HepG2 (cell line): ENCODE data around the gene NKD1. TPM values are rescaled to one million over a fixed set of nuclear protein-coding genes. Genes with fewer than 3 reads are reported as not detected.

Experiments
- BHLHE40 ChIP-seq: IDR thresholded peaks from 2 replicates; pipeline ENCODE4 v1.6.1; 2011; ENCODE audit warnings: low read length, improper control_type of control experiment
- HMG20A ChIP-seq: IDR thresholded peaks from 2 replicates; pipeline ENCODE4 v1.6.1; 2016; ENCODE audit warnings: borderline replicate concordance
- MEIS2 ChIP-seq: sonication (generic); formaldehyde crosslinking; IDR thresholded peaks from 2 replicates; pipeline ENCODE4 v1.9.0; 2021; ENCODE audit warnings: mild to moderate bottlenecking, missing genetic modification reagents
- PHF20 ChIP-seq: sonication (generic); formaldehyde crosslinking; IDR thresholded peaks from 2 replicates; pipeline ENCODE4 v1.5.0; 2020; ENCODE audit warnings: mild to moderate bottlenecking, missing genetic modification reagents
- PHF8 ChIP-seq: sonication (generic); formaldehyde crosslinking; IDR thresholded peaks from 2 replicates; pipeline ENCODE4 v1.5.0; 2020; ENCODE audit warnings: missing genetic modification reagents
- RBFOX2 ChIP-seq: fragments of 200-400 bp; formaldehyde crosslinking; IDR thresholded peaks from 2 replicates; pipeline ENCODE4 v1.6.1; 2017; ENCODE audit warnings: low read depth, mild to moderate bottlenecking, low read length
- SIN3B ChIP-seq: fragments of 150-350 bp; IDR thresholded peaks from 2 replicates; pipeline ENCODE4 v1.6.1; 2014; ENCODE audit warnings: low read length
- SMARCC2 ChIP-seq: fragments of 450-650 bp; IDR thresholded peaks from 2 replicates; pipeline ENCODE4 v1.6.1; 2017; ENCODE audit warnings: antibody characterized with exemption, mild to moderate bottlenecking
- SMYD3 ChIP-seq: sonication (generic); formaldehyde crosslinking; IDR thresholded peaks from 2 replicates; pipeline ENCODE4 v1.8.1; 2023; ENCODE audit warnings: mild to moderate bottlenecking, missing genetic modification reagents
- SSRP1 ChIP-seq: IDR thresholded peaks from 2 replicates; pipeline ENCODE4 v1.6.1; 2016; ENCODE audit warnings: control low read depth
- TBL1XR1 ChIP-seq: fragments of 150-350 bp; IDR thresholded peaks from 2 replicates; pipeline ENCODE4 v1.6.1; 2014; ENCODE audit warnings: borderline replicate concordance, low read length; ENCODE audit not compliant: partially characterized antibody
- TCF12 ChIP-seq, 2 experiments: fragments of 450-650 bp in 1 of 2; sonication (generic) in 1 of 2; formaldehyde crosslinking in 1 of 2; IDR thresholded peaks; 2 replicates each; pipeline versions ENCODE4 v1.6.1 to v1.8.0; 2017 to 2022; ENCODE audit warnings: antibody characterized with exemption in 1 of 2, mild to moderate bottlenecking in 1 of 2, missing genetic modification reagents in 1 of 2, moderate library complexity in 1 of 2
- U2AF1 ChIP-seq: fragments of 200-400 bp; formaldehyde crosslinking; optimal IDR thresholded peaks from 2 replicates; pipeline ENCODE3; 2017; ENCODE audit warnings: mild to moderate bottlenecking, low read depth, low read length
- ZFP41 ChIP-seq: sonication (generic); formaldehyde crosslinking; IDR thresholded peaks from 2 replicates; pipeline ENCODE4 v1.4.0; 2020; ENCODE audit warnings: mild to moderate bottlenecking, missing genetic modification reagents, borderline replicate concordance
- ZNF674 ChIP-seq: sonication (generic); formaldehyde crosslinking; IDR thresholded peaks from 2 replicates; pipeline ENCODE4 v1.5.0; 2020; ENCODE audit warnings: low read depth, mild to moderate bottlenecking, missing genetic modification reagents
- ZZZ3 ChIP-seq: sonication (generic); formaldehyde crosslinking; IDR thresholded peaks from 2 replicates; pipeline ENCODE4 v1.4.0; 2020; ENCODE audit warnings: missing genetic modification reagents, mild to moderate bottlenecking, borderline replicate concordance
- polyA plus RNA-seq, 8 experiments: library from polyadenylated mRNA; depleted of rRNA in 3 of 8; stranded (reverse) in 7 of 8; unstranded in 1 of 8; fragments of >200 nt; fragmentation: Illumina TruSeq in 4 of 8; extraction: Trizol in 4 of 8; gene quantifications; 2 replicates each; pipeline versions ENCODE4 v1.2.1 to v1.2.3, GENCODE V29; 2011 to 2016; ENCODE audit warnings: low read depth in 4 of 8, missing spikeins in 1 of 8, mixed read lengths in 1 of 8; ENCODE audit not compliant: insufficient read depth in 1 of 8
- total RNA-seq, 5 experiments: library from RNA; depleted of rRNA; stranded (reverse); fragments of >200 nt; fragmentation: Illumina TruSeq; extraction: Trizol; gene quantifications; 2 replicates each; pipeline ENCODE4 v1.2.3, GENCODE V29; 2016; ENCODE audit warnings: low read depth in 1 of 5
- TF ChIP-seq, protein P1 (sequence below): sonication (generic); formaldehyde crosslinking; IDR thresholded peaks from 2 replicates; pipeline ENCODE4 v1.5.0; 2020; ENCODE audit warnings: missing genetic modification reagents
- TF ChIP-seq, protein P2 (sequence below): sonication (generic); formaldehyde crosslinking; IDR thresholded peaks from 2 replicates; pipeline ENCODE4 v1.5.0; 2020; ENCODE audit warnings: missing genetic modification reagents, mild to moderate bottlenecking, borderline replicate concordance
- TF ChIP-seq, protein P3 (sequence below): sonication (generic); formaldehyde crosslinking; conservative IDR thresholded peaks from 2 replicates; pipeline ENCODE4 v1.4.0; 2020; ENCODE audit warnings: missing genetic modification reagents
- TF ChIP-seq, protein P4 (sequence below): sonication (generic); formaldehyde crosslinking; IDR thresholded peaks from 2 replicates; pipeline ENCODE4 v1.5.1; 2020; ENCODE audit warnings: mild to moderate bottlenecking, missing genetic modification reagents, borderline replicate concordance
- TF ChIP-seq, protein P5 (sequence below): sonication (generic); formaldehyde crosslinking; IDR thresholded peaks from 2 replicates; pipeline ENCODE4 v1.4.0; 2020; ENCODE audit warnings: mild to moderate bottlenecking, missing genetic modification reagents
- TF ChIP-seq, protein P6 (sequence below): fragments of 450-650 bp; IDR thresholded peaks from 2 replicates; pipeline ENCODE4 v1.6.1; 2017; ENCODE audit warnings: mild to moderate bottlenecking

The NKD1 gene
- total and polyA plus RNA-seq, 2 of the 13 experiments (the other 11 are each of a cell fraction or from before 2014, with no cell fraction given), result 70.4 to 121 TPM

DNA sequence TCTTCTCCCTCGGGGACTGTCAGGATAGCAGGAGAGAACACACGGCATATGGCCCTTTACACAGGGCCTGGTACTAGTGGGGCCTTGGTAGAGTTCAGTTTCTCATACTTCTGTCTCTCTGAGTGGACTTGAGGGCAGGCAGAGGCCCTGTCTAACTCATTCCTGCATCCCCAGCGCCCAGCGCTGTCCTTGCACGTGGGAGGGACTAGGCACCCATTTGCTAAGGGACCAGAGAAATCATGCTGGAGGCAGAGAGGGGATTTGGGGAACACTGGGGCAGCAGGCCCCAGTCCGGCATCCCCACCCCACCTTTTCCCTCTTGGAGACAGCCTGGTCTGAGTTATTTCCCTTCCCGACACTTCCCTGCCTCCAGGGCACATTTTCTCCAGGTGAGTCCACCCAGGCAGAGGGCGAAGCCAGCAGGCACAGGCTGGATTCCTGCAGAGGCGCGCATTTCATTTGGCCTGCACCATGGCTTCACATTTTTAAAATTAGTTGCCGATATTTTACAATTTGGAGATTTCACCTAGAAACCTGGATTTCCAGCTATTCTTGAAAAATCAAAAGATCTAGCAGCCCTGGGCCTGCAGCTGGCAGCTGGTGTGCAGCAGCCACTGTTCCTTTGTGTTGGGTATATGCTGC lies 9.7 kb upstream of the NKD1 start (continued):
- no peak for TF ChIP-seq BHLHE40
- peak; percentile 31; the same call in 1 of the 2 replicates for TF ChIP-seq SIN3B
- 0 out of 2 replicates have a peak, but pooled peaks have one; percentile 19 for TF ChIP-seq HMG20A
- TF ChIP-seq, protein P1, sequence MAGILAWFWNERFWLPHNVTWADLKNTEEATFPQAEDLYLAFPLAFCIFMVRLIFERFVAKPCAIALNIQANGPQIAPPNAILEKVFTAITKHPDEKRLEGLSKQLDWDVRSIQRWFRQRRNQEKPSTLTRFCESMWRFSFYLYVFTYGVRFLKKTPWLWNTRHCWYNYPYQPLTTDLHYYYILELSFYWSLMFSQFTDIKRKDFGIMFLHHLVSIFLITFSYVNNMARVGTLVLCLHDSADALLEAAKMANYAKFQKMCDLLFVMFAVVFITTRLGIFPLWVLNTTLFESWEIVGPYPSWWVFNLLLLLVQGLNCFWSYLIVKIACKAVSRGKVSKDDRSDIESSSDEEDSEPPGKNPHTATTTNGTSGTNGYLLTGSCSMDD, result no peak
- TF ChIP-seq, protein P2, sequence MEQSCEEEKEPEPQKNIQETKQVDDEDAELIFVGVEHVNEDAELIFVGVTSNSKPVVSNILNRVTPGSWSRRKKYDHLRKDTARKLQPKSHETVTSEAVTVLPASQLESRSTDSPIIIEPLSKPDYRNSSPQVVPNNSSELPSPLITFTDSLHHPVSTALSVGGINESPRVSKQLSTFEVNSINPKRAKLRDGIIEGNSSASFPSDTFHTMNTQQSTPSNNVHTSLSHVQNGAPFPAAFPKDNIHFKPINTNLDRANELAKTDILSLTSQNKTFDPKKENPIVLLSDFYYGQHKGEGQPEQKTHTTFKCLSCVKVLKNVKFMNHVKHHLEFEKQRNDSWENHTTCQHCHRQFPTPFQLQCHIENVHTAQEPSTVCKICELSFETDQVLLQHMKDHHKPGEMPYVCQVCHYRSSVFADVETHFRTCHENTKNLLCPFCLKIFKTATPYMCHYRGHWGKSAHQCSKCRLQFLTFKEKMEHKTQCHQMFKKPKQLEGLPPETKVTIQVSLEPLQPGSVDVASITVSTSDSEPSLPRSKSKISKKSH (CRISPR knock-in tag), result peak; percentile 50; the same call in 1 of the 2 replicates
- TF ChIP-seq PHF20, result no peak
- TF ChIP-seq, protein P3, sequence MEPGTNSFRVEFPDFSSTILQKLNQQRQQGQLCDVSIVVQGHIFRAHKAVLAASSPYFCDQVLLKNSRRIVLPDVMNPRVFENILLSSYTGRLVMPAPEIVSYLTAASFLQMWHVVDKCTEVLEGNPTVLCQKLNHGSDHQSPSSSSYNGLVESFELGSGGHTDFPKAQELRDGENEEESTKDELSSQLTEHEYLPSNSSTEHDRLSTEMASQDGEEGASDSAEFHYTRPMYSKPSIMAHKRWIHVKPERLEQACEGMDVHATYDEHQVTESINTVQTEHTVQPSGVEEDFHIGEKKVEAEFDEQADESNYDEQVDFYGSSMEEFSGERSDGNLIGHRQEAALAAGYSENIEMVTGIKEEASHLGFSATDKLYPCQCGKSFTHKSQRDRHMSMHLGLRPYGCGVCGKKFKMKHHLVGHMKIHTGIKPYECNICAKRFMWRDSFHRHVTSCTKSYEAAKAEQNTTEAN (CRISPR knock-in tag), result no peak
- TF ChIP-seq TBL1XR1, result no peak
- no peak for TF ChIP-seq TCF12 (IDR thresholded peaks at IDR 0.05)
- TF ChIP-seq TCF12 (CRISPR knock-in tag; IDR thresholded peaks at IDR 0.05), result no peak
- no peak for TF ChIP-seq MEIS2 (CRISPR knock-in tag)
- TF ChIP-seq SMYD3, result no peak
- TF ChIP-seq PHF8 (CRISPR knock-in tag), result no peak
- TF ChIP-seq ZZZ3, result no peak
- TF ChIP-seq, protein P4, sequence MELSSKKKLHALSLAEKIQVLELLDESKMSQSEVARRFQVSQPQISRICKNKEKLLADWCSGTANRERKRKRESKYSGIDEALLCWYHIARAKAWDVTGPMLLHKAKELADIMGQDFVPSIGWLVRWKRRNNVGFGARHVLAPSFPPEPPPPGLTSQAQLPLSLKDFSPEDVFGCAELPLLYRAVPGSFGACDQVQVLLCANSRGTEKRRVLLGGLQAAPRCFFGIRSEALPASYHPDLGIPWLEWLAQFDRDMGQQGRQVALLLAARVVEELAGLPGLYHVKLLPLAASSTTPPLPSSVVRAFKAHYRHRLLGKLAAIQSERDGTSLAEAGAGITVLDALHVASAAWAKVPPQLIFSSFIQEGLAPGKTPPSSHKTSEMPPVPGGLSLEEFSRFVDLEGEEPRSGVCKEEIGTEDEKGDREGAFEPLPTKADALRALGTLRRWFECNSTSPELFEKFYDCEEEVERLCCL (CRISPR knock-in tag), result no peak
- peak; percentile 13; the same call in 1 of the 2 replicates for TF ChIP-seq ZFP41
- TF ChIP-seq, protein P5, sequence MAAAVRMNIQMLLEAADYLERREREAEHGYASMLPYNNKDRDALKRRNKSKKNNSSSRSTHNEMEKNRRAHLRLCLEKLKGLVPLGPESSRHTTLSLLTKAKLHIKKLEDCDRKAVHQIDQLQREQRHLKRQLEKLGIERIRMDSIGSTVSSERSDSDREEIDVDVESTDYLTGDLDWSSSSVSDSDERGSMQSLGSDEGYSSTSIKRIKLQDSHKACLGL (CRISPR knock-in tag), result no peak
- TF ChIP-seq SSRP1 (CRISPR knock-in tag), result no peak
- TF ChIP-seq U2AF1, result peak; percentile 98
- TF ChIP-seq SMARCC2, result no peak
- 0 out of 2 replicates have a peak, but pooled peaks have one; percentile 19 for TF ChIP-seq ZNF674 (CRISPR knock-in tag)
- TF ChIP-seq, protein P6, sequence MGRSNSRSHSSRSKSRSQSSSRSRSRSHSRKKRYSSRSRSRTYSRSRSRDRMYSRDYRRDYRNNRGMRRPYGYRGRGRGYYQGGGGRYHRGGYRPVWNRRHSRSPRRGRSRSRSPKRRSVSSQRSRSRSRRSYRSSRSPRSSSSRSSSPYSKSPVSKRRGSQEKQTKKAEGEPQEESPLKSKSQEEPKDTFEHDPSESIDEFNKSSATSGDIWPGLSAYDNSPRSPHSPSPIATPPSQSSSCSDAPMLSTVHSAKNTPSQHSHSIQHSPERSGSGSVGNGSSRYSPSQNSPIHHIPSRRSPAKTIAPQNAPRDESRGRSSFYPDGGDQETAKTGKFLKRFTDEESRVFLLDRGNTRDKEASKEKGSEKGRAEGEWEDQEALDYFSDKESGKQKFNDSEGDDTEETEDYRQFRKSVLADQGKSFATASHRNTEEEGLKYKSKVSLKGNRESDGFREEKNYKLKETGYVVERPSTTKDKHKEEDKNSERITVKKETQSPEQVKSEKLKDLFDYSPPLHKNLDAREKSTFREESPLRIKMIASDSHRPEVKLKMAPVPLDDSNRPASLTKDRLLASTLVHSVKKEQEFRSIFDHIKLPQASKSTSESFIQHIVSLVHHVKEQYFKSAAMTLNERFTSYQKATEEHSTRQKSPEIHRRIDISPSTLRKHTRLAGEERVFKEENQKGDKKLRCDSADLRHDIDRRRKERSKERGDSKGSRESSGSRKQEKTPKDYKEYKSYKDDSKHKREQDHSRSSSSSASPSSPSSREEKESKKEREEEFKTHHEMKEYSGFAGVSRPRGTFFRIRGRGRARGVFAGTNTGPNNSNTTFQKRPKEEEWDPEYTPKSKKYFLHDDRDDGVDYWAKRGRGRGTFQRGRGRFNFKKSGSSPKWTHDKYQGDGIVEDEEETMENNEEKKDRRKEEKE, result no peak
- peak; percentile 70 for TF ChIP-seq RBFOX2
